SKM-1 (cell line): ENCODE data around the gene FBXL16.
"Not testable (repeated sequence)": the region's sequence is repeated elsewhere in the genome, so short reads cannot be mapped to it uniquely, and the experiment has no call there.

Source experiments
- DNase-seq: peaks from one replicate; lab custom pipeline; 2025; ENCODE audit not compliant: unreplicated experiment; lab: John Stamatoyannopoulos, UW

FBXL16 gene

GRCh38 chr16:724188-725040, 18.8 kb upstream of the FBXL16 start:
- no peak for DNase-seq

GRCh38 chr16:723695-724094, 18.1 kb upstream of the FBXL16 start:
- no peak for DNase-seq

- no peak for DNase-seq
Measured at GRCh38 chr16:722835-723633, 17.4 kb upstream of the FBXL16 start.

GRCh38 chr16:721765-722540, 16.4 kb upstream of the FBXL16 start:
- no peak for DNase-seq

- DNase-seq = peak; percentile 56
Measured at GRCh38 chr16:720990-721764, 15.6 kb upstream of the FBXL16 start, which contains the start of gene ANTKMT. ANTKMT (plus strand) TSS chr16:721146; CDS start chr16:721275, 129 bp downstream.

- DNase-seq = no peak
Measured at GRCh38 chr16:720447-720989, 14.9 kb upstream of the FBXL16 start.

GRCh38 chr16:719815-720446, 14.3 kb upstream of the FBXL16 start:
- DNase-seq = no peak

GRCh38 chr16:718922-719321, 13.3 kb upstream of the FBXL16 start:
- DNase-seq = no peak

- DNase-seq = no peak
Measured at GRCh38 chr16:718389-718788, 12.8 kb upstream of the FBXL16 start.

GRCh38 chr16:717450-718245, 12.0 kb upstream of the FBXL16 start:
- no peak for DNase-seq

GRCh38 chr16:716768-717325, 11.2 kb upstream of the FBXL16 start:
- no peak for DNase-seq

GRCh38 chr16:716200-716568, 10.6 kb upstream of the FBXL16 start:
- no peak for DNase-seq

GRCh38 chr16:715477-716199, 10.0 kb upstream of the FBXL16 start:
- no peak for DNase-seq

- DNase-seq = peak; percentile 77
Measured at GRCh38 chr16:714558-715476, 9.2 kb upstream of the FBXL16 start, which contains the start of gene METRN. METRN (plus strand) TSS chr16:715118; CDS start chr16:715290, 172 bp downstream.

- DNase-seq = no peak
Measured at GRCh38 chr16:714079-714478, 8.5 kb upstream of the FBXL16 start.

GRCh38 chr16:712740-713250, 7.2 kb upstream of the FBXL16 start:
- DNase-seq = not testable (repeated sequence)
